Nephron progenitor cell (in vitro differentiated cells): ENCODE data around the gene HLA-DOA.

Experiments used
- DNase-seq: peaks from one replicate; pipeline ENCODE4 v3.0.0; 2021
- H3K27ac Mint-ChIP-seq: 2 replicates; pipeline ENCODE4 v1.8.0; 2021; ENCODE audit warnings: mild to moderate bottlenecking, moderate library complexity, mixed read lengths
- H3K27me3 Mint-ChIP-seq: 2 replicates; pipeline ENCODE4 v1.8.0; 2021; ENCODE audit warnings: mild to moderate bottlenecking, low read depth, mixed read lengths; ENCODE audit not compliant: poor library complexity
- H3K36me3 Mint-ChIP-seq: 2 replicates; pipeline ENCODE4 v1.8.0; 2021; ENCODE audit warnings: low read depth, mixed read lengths
- H3K4me1 Mint-ChIP-seq: 2 replicates; pipeline ENCODE4 v1.8.0; 2021; ENCODE audit warnings: mixed read lengths
- H3K4me3 Mint-ChIP-seq: 2 replicates; pipeline ENCODE4 v1.8.0; 2021; ENCODE audit warnings: mild to moderate bottlenecking, moderate library complexity, mixed read lengths
- H3K9me3 Mint-ChIP-seq: 2 replicates; pipeline ENCODE4 v1.8.0; 2021; ENCODE audit warnings: mild to moderate bottlenecking, moderate library complexity, mixed read lengths
- TF ChIP-seq, protein P1 (sequence below): fragments of 200-600 bp; sonication (generic); IDR thresholded peaks from 2 replicates; pipeline ENCODE4 v1.5.0; 2021; ENCODE audit warnings: antibody characterized with exemption

The HLA-DOA gene

DNA sequence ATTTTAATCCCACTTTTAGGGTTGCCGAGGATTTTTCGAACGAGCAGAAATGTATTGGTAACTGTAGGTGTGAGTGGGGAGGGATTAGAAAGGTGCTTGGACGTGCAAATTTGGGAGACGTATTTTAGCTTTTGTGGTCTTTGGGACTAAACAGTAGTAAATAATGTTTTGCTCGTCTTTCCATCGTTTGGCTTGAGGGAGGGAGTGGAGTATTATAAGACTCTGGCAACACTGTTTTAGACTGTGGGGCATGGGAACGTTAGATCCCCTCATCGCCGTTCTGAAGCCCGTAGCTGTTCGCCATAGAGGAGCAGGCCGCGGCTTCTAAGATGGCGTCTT, 38.2 kb downstream of the HLA-DOA start:
- TF ChIP-seq, protein P1, sequence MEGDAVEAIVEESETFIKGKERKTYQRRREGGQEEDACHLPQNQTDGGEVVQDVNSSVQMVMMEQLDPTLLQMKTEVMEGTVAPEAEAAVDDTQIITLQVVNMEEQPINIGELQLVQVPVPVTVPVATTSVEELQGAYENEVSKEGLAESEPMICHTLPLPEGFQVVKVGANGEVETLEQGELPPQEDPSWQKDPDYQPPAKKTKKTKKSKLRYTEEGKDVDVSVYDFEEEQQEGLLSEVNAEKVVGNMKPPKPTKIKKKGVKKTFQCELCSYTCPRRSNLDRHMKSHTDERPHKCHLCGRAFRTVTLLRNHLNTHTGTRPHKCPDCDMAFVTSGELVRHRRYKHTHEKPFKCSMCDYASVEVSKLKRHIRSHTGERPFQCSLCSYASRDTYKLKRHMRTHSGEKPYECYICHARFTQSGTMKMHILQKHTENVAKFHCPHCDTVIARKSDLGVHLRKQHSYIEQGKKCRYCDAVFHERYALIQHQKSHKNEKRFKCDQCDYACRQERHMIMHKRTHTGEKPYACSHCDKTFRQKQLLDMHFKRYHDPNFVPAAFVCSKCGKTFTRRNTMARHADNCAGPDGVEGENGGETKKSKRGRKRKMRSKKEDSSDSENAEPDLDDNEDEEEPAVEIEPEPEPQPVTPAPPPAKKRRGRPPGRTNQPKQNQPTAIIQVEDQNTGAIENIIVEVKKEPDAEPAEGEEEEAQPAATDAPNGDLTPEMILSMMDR: no peak

DNA sequence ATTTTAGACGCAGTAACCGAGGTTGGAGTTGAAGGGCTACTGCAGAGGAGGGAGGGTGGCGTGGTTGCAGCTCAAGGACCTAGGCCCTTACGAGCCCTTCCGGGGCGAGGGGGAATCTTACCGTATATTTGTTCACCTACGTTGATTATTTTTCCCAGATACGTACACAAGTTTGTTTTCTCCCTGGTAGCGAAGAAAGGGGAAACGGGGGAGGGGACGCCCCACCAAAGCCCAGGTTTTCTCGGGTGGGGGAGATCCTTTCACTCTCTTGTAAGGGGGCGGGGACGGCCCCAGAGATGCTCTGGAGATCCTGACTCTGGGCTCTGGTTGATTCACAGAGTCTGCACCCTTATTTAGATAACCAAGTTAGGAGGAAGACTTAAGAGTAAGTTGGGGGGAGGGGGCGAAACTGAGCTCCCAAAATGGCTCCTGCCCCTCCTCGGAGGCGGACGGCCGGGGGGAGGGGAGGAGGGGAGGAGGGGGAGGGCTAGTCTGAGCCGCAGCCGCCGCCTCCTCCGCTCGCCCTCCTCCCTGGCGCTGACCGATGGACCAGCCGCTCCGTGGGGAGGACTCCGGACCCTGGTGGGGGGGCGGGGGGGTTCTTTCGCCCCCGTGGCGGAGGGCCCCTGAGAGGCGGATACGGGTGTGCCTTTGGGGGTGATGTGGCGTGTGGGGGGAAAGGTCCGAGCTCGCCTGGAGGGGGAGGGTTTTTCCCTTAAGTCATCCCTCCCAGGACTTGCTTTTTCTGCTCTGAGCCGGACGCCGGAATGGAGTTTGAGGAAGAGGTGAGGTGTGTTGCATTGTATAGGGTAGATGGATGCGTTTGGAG, 38.8 kb downstream of the HLA-DOA start:
- Mint-ChIP-seq H3K27me3 (peaks cover 8% of the 10 kb centered on the region), H3K4me1 (peaks cover 36% of the 10 kb centered on the region), H3K4me3 (peak overlapping the region; percentile 98), H3K36me3 (peaks cover 35% of the 10 kb centered on the region), H3K9me3 (no peaks in the 10 kb centered on the region), H3K27ac (peak overlapping the region; percentile 100)
- DNase-seq: peak; percentile 67
- TF ChIP-seq, protein P1: no peak

More for the DNA sequence above, 38.2 kb downstream of the HLA-DOA start:
- DNase-seq: no peak
- Mint-ChIP-seq H3K27me3 (peaks cover 8% of the 10 kb centered on the region), H3K9me3 (no peaks in the 10 kb centered on the region), H3K27ac (peak overlapping the region; percentile 100), H3K4me1 (peaks cover 36% of the 10 kb centered on the region), H3K4me3 (peak overlapping the region; percentile 98), H3K36me3 (peaks cover 41% of the 10 kb centered on the region)

DNA sequence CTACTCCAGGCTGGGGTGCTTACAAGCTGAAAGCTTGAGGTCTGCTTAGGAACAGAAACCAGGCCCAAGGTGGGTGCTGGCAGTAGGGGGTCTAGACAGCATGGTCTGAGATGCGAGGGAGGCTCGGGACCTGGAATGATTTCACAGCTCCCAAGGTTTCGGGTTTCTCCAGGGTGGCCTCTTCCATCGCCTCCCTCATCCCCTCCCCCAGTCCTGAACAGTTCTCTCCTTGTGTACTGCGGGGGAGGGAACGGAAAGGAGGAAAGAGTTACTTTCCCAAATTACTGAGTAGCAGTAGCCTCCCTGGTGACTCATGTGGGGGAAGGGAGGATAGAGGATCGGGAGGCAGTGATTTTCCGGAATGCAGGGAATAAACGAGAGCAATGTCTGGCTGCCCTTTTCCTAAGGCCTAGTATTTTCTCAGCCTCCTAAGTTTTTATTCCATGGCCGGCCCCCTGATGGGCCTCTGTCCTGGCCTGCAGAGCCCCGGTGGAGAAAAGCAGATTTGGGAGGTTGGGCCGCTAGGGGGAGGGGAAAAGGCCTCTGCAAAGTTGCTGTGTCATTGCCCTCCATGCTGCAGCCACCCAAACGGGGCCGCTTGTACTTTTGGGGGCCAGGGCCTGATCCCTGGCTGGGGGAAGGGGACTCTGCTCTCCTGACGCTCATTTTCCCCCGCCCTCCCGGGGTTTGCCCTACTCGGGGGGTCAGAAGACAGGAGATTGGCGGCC, 39.5 kb downstream of the HLA-DOA start:
- TF ChIP-seq, protein P1: peak; percentile 21
- DNase-seq: peak; percentile 76
- H3K27ac Mint-ChIP-seq: peak overlapping the region; percentile 100
- H3K4me3 Mint-ChIP-seq: peak overlapping the region; percentile 98
- peaks cover 27% of the 10 kb centered on the region for H3K36me3 Mint-ChIP-seq
- H3K9me3 Mint-ChIP-seq: no peaks in the 10 kb centered on the region
- peaks cover 8% of the 10 kb centered on the region for H3K27me3 Mint-ChIP-seq
- peaks cover 36% of the 10 kb centered on the region for H3K4me1 Mint-ChIP-seq

- peak; percentile 69 for DNase-seq
- H3K4me1 Mint-ChIP-seq: peaks cover 31% of the 10 kb centered on the region
Measured at GRCh38 chr6:32968867-32969684, 40.3 kb downstream of the HLA-DOA start.

GRCh38 chr6:32968093-32968866, 41.1 kb downstream of the HLA-DOA start, which contains the start of gene BRD2:
Gene BRD2, plus strand, starts transcription at chr6:32968594. Its CDS starts 4,305 bp downstream, at chr6:32972899.
- no peaks in the 10 kb centered on the region for H3K9me3 Mint-ChIP-seq
- H3K4me3 Mint-ChIP-seq: peak within 1 kb of the TSS; percentile 98
- H3K27me3 Mint-ChIP-seq: peaks cover 3% of the 10 kb centered on the region
- peaks cover 12% of the 10 kb centered on the region for H3K36me3 Mint-ChIP-seq
- peak within 1 kb of the TSS; percentile 100 for H3K27ac Mint-ChIP-seq
- DNase-seq: peak; percentile 94
- H3K4me1 Mint-ChIP-seq: peaks cover 31% of the 10 kb centered on the region
- TF ChIP-seq, protein P1: no peak

More at GRCh38 chr6:32968867-32969684, 40.3 kb downstream of the HLA-DOA start:
- H3K27me3 Mint-ChIP-seq: peaks cover 8% of the 10 kb centered on the region
- no peaks in the 10 kb centered on the region for H3K9me3 Mint-ChIP-seq
- peaks cover 20% of the 10 kb centered on the region for H3K36me3 Mint-ChIP-seq
- H3K27ac Mint-ChIP-seq: peak overlapping the region; percentile 100
- TF ChIP-seq, protein P1: no peak
- H3K4me3 Mint-ChIP-seq: peak overlapping the region; percentile 98
